Skeletal muscle satellite cell (primary cell): ENCODE measurements around the gene TDRD1.

Experiments
- H3K27me3 ChIP-seq: 2 replicates; pipeline ENCODE4 v1.7.0; 2013; ENCODE audit warnings: low read length; ENCODE audit not compliant: control insufficient read depth, insufficient read depth
- H3K36me3 ChIP-seq: 2 replicates; pipeline ENCODE4 v1.7.0; 2013; ENCODE audit warnings: mild to moderate bottlenecking, control low read depth, low read length; ENCODE audit not compliant: insufficient read depth
- H3K4me1 ChIP-seq: 2 replicates; pipeline ENCODE4 v1.7.0; 2013; ENCODE audit warnings: low read length; ENCODE audit not compliant: control insufficient read depth, insufficient read depth
- H3K4me2 ChIP-seq: 2 replicates; pipeline ENCODE4 v1.7.0; 2013; ENCODE audit warnings: mild to moderate bottlenecking, low read length
- H3K4me3 ChIP-seq: 2 replicates; pipeline ENCODE4 v1.7.0; 2013; ENCODE audit warnings: low read length
- H3K9ac ChIP-seq: 2 replicates; pipeline ENCODE4 v1.7.0; 2013; ENCODE audit warnings: mild to moderate bottlenecking, low read depth, low read length, moderate library complexity
- H3K9me3 ChIP-seq: replicated peaks from 2 replicates; pipeline ENCODE4 v1.7.0; 2013; ENCODE audit warnings: mild to moderate bottlenecking, control low read depth, low read length

Gene TDRD1

GRCh38 chr10:114266521-114266920 is 87.4 kb downstream of the TDRD1 start:
- Histone ChIP-seq H3K9ac (no peak overlapping the region), H3K27me3 (peaks cover 18% of the 10 kb centered on the region), H3K4me3 (no peak overlapping the region), H3K36me3 (no peaks in the 10 kb centered on the region), H3K9me3 (no peaks in the 10 kb centered on the region), H3K4me1 (peaks cover 4% of the 10 kb centered on the region), H3K4me2 (no peak overlapping the region)

GRCh38 chr10:114271075-114271778 is 92.1 kb downstream of the TDRD1 start:
- Histone ChIP-seq H3K27me3 (peaks cover 23% of the 10 kb centered on the region), H3K36me3 (no peaks in the 10 kb centered on the region), H3K4me3 (no peak overlapping the region), H3K9ac (no peak overlapping the region), H3K4me1 (peaks cover 10% of the 10 kb centered on the region), H3K4me2 (no peak overlapping the region), H3K9me3 (no peaks in the 10 kb centered on the region)

- peak overlapping the region; percentile 8 for H3K4me2 ChIP-seq
- no peak overlapping the region for H3K9ac ChIP-seq
- H3K9me3 ChIP-seq: no peaks in the 10 kb centered on the region
- H3K36me3 ChIP-seq: no peaks in the 10 kb centered on the region
- peaks cover 19% of the 10 kb centered on the region for H3K27me3 ChIP-seq
- no peak overlapping the region for H3K4me3 ChIP-seq
- peaks cover 10% of the 10 kb centered on the region for H3K4me1 ChIP-seq
These were observed 92.6 kb downstream of the TDRD1 start for GRCh38 chr10:114271779-114272167.

GRCh38 chr10:114272696-114273095 is 93.5 kb downstream of the TDRD1 start:
- no peak overlapping the region for H3K9ac ChIP-seq
- H3K36me3 ChIP-seq: no peaks in the 10 kb centered on the region
- peaks cover 23% of the 10 kb centered on the region for H3K27me3 ChIP-seq
- H3K9me3 ChIP-seq: no peaks in the 10 kb centered on the region
- H3K4me3 ChIP-seq: no peak overlapping the region
- H3K4me1 ChIP-seq: peaks cover 10% of the 10 kb centered on the region
- no peak overlapping the region for H3K4me2 ChIP-seq

GRCh38 chr10:114273910-114274309 is 94.8 kb downstream of the TDRD1 start:
- no peak overlapping the region for H3K4me3 ChIP-seq
- peaks cover 35% of the 10 kb centered on the region for H3K27me3 ChIP-seq
- no peaks in the 10 kb centered on the region for H3K36me3 ChIP-seq
- no peaks in the 10 kb centered on the region for H3K9me3 ChIP-seq
- no peak overlapping the region for H3K4me2 ChIP-seq
- no peak overlapping the region for H3K9ac ChIP-seq
- H3K4me1 ChIP-seq: peaks cover 10% of the 10 kb centered on the region

- H3K36me3 ChIP-seq: no peaks in the 10 kb centered on the region
- no peaks in the 10 kb centered on the region for H3K9me3 ChIP-seq
- no peak overlapping the region for H3K4me2 ChIP-seq
- H3K4me3 ChIP-seq: no peak overlapping the region
- H3K9ac ChIP-seq: no peak overlapping the region
- peaks cover 10% of the 10 kb centered on the region for H3K4me1 ChIP-seq
- H3K27me3 ChIP-seq: peaks cover 36% of the 10 kb centered on the region
These were observed 95.7 kb downstream of the TDRD1 start for GRCh38 chr10:114274616-114275453.

GRCh38 chr10:114276066-114276465 is 96.9 kb downstream of the TDRD1 start:
- H3K4me3 ChIP-seq: no peak overlapping the region
- no peaks in the 10 kb centered on the region for H3K9me3 ChIP-seq
- no peak overlapping the region for H3K9ac ChIP-seq
- no peak overlapping the region for H3K4me2 ChIP-seq
- H3K4me1 ChIP-seq: peaks cover 10% of the 10 kb centered on the region
- peaks cover 36% of the 10 kb centered on the region for H3K27me3 ChIP-seq
- H3K36me3 ChIP-seq: no peaks in the 10 kb centered on the region

- Histone ChIP-seq H3K36me3 (no peaks in the 10 kb centered on the region), H3K4me3 (no peak overlapping the region), H3K9me3 (no peaks in the 10 kb centered on the region), H3K9ac (no peak overlapping the region), H3K27me3 (peaks cover 36% of the 10 kb centered on the region), H3K4me2 (no peak overlapping the region), H3K4me1 (peaks cover 5% of the 10 kb centered on the region)
These were observed 97.5 kb downstream of the TDRD1 start for GRCh38 chr10:114276671-114277070.

- Histone ChIP-seq H3K4me3 (no peak overlapping the region), H3K9me3 (no peaks in the 10 kb centered on the region), H3K27me3 (peaks cover 40% of the 10 kb centered on the region), H3K36me3 (no peaks in the 10 kb centered on the region), H3K9ac (no peak overlapping the region), H3K4me1 (no peaks in the 10 kb centered on the region), H3K4me2 (no peak overlapping the region)
These were observed 99.2 kb downstream of the TDRD1 start for GRCh38 chr10:114278140-114278883.

- Histone ChIP-seq H3K4me1 (no peaks in the 10 kb centered on the region), H3K9me3 (no peaks in the 10 kb centered on the region), H3K9ac (no peak overlapping the region), H3K36me3 (no peaks in the 10 kb centered on the region), H3K4me2 (no peak overlapping the region), H3K4me3 (no peak overlapping the region), H3K27me3 (peaks cover 45% of the 10 kb centered on the region)
These were observed 99.7 kb downstream of the TDRD1 start for GRCh38 chr10:114278884-114279191.

GRCh38 chr10:114279289-114279688 is 100.1 kb downstream of the TDRD1 start:
- no peaks in the 10 kb centered on the region for H3K9me3 ChIP-seq

More at GRCh38 chr10:114279289-114279688, 100.1 kb downstream of the TDRD1 start:
- Histone ChIP-seq H3K36me3 (no peaks in the 10 kb centered on the region), H3K4me3 (no peak overlapping the region), H3K4me2 (no peak overlapping the region), H3K9ac (no peak overlapping the region), H3K27me3 (peaks cover 49% of the 10 kb centered on the region), H3K4me1 (no peaks in the 10 kb centered on the region)
